T-helper 17 cell (primary cell): ENCODE measurements around the gene DALRD3. TPM values are rescaled to one million over a fixed set of nuclear protein-coding genes. Genes with fewer than 3 reads are reported as not detected.

Experiments
- ATAC-seq: fragments of 150-1000 bp; cut with Tn5 transposase; 2 replicates; pipeline ENCODE4 v1.10.0; 2021; ENCODE audit warnings: mild to moderate bottlenecking, moderate library complexity
- DNase-seq, 3 donors: peaks; one replicate each; pipeline versions ENCODE4 v3.0.0 to v3.0.0-alpha.2; 2020 to 2021
- H3K9me3 ChIP-seq: one replicate; pipeline ENCODE4 v1.7.0; 2013; ENCODE audit warnings: low read length, mild to moderate bottlenecking; ENCODE audit not compliant: control insufficient read depth, poor library complexity, severe bottlenecking
- H3K27ac Mint-ChIP-seq: one replicate; pipeline ENCODE4 v1.8.0; 2022; ENCODE audit warnings: mild to moderate bottlenecking, moderate library complexity, mixed read lengths
- H3K27me3 Mint-ChIP-seq: one replicate; pipeline ENCODE4 v1.8.0; 2022; ENCODE audit warnings: mixed read lengths
- H3K36me3 Mint-ChIP-seq: one replicate; pipeline ENCODE4 v1.8.0; 2022; ENCODE audit warnings: low read depth, mixed read lengths
- H3K4me1 Mint-ChIP-seq: one replicate; pipeline ENCODE4 v1.8.0; 2022; ENCODE audit warnings: mild to moderate bottlenecking, mixed read lengths
- H3K4me3 Mint-ChIP-seq: one replicate; pipeline ENCODE4 v1.8.0; 2022; ENCODE audit warnings: mild to moderate bottlenecking, moderate library complexity, mixed read lengths
- total RNA-seq, 4 donors: library from RNA in 2 of 4; stranded (reverse) in 2 of 4; gene quantifications; one replicate each; pipeline ENCODE4 v1.2.3 and lab custom pipeline; 2022 to 2026

The DALRD3 gene
- total RNA-seq, 2 donors from 2014 or later = 21.2 to 27.4 TPM

DNA sequence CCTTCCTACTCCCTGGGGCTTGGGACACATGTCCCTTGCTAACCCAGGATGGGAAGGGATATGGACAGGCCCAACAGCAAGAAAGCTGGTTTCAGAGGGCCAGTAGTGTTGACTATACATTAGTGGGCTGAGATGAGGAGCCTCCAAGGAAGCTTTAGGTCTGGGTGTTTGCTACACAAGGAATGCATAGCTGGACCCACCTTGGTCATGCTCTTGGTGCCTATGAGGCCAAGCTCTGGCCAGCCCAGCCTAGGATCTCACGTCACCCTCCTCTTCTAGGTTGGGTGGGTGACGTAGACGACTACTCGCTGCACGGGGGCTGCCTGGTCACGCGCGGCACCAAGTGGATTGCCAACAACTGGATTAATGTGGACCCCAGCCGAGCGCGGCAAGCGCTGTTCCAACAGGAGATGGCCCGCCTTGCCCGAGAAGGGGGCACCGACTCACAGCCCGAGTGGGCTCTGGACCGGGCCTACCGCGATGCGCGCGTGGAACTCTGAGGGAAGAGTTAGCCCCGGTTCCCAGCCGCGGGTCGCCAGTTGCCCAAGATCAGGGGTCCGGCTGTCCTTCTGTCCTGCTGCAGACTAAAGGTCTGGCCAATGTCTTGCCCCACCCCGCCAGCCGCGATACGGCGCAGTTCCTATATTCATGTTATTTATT is 11.8 kb downstream of the DALRD3 start:
- peaks cover 2% of the 10 kb centered on the region for H3K36me3 Mint-ChIP-seq
- H3K27me3 Mint-ChIP-seq = no peaks in the 10 kb centered on the region
- ATAC-seq = no peak
- peak overlapping the region; percentile 100 for H3K4me3 Mint-ChIP-seq
- DNase-seq = no peak
- no peaks in the 10 kb centered on the region for H3K9me3 ChIP-seq
- peaks cover 26% of the 10 kb centered on the region for H3K4me1 Mint-ChIP-seq
- H3K27ac Mint-ChIP-seq = peak overlapping the region; percentile 99

DNA sequence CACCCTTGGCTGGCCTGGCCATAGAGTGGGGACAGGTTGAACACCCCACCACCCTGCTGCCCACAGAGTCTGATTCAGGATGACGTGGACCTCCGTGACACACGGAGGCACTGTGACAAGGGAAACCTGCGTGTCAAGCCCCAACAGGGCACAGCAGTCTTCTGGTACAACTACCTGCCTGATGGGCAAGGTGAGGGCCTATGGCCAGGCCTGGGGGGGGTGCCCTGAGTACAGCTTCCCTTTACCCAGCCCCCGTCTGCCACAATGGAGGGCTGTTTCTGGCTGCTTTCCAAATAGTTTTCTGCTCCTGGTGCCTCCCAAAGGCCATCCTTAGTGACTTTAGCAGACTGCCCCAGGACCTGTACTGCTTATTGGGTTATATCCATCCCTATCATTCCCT is 12.4 kb downstream of the DALRD3 start:
- H3K4me1 Mint-ChIP-seq = peaks cover 26% of the 10 kb centered on the region
- no peaks in the 10 kb centered on the region for H3K9me3 ChIP-seq
- ATAC-seq (no peak), DNase-seq (no peak)
- peak overlapping the region; percentile 99 for H3K27ac Mint-ChIP-seq
- H3K4me3 Mint-ChIP-seq = peak overlapping the region; percentile 100
- peaks cover 2% of the 10 kb centered on the region for H3K36me3 Mint-ChIP-seq
- no peaks in the 10 kb centered on the region for H3K27me3 Mint-ChIP-seq

DNA sequence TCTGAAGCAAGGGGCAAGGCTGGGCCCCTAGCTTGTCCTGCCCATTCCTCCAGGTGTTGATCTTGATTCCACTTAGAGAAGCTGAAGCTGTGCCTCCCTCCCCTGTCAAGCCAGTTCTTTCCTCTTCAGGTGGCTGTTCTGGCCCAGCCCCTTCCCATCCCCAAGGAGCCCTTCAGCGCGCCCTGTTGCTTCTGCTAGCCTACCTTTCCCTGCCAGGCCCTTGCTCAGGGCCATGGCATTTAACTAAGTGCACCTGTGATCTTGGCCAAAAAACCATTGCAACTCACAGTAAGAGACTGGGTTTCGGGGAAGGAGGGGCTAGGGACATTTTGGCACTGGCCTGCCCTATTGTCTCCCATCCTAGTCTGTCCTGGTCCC is 13.1 kb downstream of the DALRD3 start:
- no peaks in the 10 kb centered on the region for H3K27me3 Mint-ChIP-seq
- ATAC-seq = no peak
- H3K9me3 ChIP-seq = no peaks in the 10 kb centered on the region
- H3K4me1 Mint-ChIP-seq = peaks cover 26% of the 10 kb centered on the region
- no peak overlapping the region for H3K27ac Mint-ChIP-seq
- DNase-seq = no peak
- peaks cover 2% of the 10 kb centered on the region for H3K36me3 Mint-ChIP-seq
- no peak overlapping the region for H3K4me3 Mint-ChIP-seq

GRCh38 chr3:49004352-49005302 is 13.8 kb downstream of the DALRD3 start:
- no peak for DNase-seq
- no peaks in the 10 kb centered on the region for H3K27me3 Mint-ChIP-seq
- ATAC-seq = no peak

GRCh38 chr3:49001155-49001554 is 17.2 kb downstream of the DALRD3 start:
- DNase-seq (no peak), ATAC-seq (no peak)
- no peak overlapping the region for H3K4me3 Mint-ChIP-seq
- peak overlapping the region; percentile 53 for H3K27ac Mint-ChIP-seq
- peaks cover 2% of the 10 kb centered on the region for H3K4me1 Mint-ChIP-seq
- no peaks in the 10 kb centered on the region for H3K9me3 ChIP-seq
- H3K36me3 Mint-ChIP-seq = no peaks in the 10 kb centered on the region
- H3K27me3 Mint-ChIP-seq = no peaks in the 10 kb centered on the region

More at GRCh38 chr3:49004352-49005302, 13.8 kb downstream of the DALRD3 start:
- H3K36me3 Mint-ChIP-seq = peaks cover 2% of the 10 kb centered on the region
- H3K9me3 ChIP-seq = no peaks in the 10 kb centered on the region
- H3K4me3 Mint-ChIP-seq = no peak overlapping the region
- H3K4me1 Mint-ChIP-seq = peaks cover 26% of the 10 kb centered on the region
- H3K27ac Mint-ChIP-seq = no peak overlapping the region

DNA sequence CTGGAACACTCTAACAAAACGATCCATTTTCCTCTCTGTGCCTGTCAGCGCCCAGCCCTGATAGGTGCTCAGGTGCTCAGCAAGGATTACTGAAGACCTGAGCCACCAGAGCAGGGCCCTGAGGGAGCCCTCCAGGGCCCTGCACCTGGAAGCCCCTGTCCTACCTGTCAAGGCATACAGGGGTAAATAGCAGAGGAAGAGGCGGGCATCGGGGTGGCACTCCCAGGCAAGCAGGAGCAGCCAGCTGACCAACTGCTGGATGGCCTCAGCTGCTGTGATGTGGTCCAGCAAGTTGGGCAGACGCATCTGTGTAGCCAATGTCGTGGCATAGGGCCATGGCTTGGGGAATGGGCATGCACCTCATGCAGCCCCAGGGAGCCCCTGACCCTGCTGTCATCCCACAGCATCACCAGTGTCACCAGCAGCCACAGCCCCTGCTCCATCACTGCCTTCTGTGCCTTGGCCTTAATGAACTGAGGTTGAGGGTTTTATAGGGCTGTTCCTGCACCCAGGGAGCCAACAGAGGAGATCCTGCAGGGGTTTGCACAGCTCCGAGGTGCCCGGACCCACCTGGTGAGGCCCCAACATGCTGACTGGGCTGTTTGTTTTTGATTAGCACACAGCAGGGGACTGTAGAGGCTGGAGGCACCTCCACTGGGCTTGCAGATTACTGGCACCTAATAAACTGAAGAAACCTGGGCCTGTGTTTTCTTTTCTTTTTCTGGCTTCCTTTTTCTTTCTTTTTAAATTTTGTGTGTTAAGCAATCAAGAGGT is 19.1 kb downstream of the DALRD3 start:
- no peaks in the 10 kb centered on the region for H3K36me3 Mint-ChIP-seq
- ATAC-seq = no peak
- H3K4me3 Mint-ChIP-seq = no peak overlapping the region
- no peaks in the 10 kb centered on the region for H3K9me3 ChIP-seq
- peaks cover 8% of the 10 kb centered on the region for H3K4me1 Mint-ChIP-seq
- no peak for DNase-seq
- no peak overlapping the region for H3K27ac Mint-ChIP-seq
- no peaks in the 10 kb centered on the region for H3K27me3 Mint-ChIP-seq

DNA sequence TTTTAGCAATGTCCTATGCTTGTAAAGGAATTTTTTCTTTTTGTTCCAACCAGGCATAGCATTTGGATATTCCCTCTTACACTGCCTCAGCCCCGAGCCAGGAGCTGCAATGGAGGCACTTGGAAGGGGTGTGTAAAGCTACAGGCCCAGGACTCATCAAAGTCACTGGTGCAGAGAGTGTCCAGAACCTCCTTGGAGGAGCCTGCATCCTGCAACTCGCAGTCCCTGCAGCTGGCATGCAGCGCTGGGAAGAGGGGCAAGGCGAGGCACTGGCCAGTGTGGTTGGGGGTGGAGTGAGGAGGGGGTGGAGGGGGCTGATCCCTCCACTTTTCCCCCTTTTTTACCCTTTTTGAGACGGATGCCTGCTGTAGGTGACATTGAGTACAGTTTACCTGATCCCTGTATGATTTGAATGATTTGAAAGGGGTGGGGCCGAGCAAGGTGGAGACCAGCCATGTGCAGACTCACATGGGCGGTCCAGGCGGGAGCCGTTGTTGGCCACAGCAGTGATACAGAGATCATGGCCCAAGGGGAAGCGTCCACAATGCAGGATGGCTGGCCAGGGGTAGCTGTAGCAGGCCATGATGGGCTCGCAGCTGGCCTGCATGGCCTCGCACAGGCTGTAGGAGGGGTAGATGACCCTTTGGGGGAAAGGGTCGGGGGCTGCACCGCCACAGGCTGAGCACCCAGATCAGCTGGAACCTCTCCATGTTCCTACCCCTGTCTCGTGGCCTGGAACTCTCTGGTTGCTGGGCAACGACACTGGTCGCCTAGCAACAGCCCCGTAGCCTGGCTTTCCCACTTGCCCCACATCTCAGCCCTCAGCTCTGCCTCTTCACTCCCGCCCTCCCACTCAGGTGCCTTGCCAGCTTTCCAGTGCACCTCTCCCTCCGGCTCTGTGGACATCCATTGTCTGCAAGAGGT is 20.4 kb downstream of the DALRD3 start:
- H3K27ac Mint-ChIP-seq = no peak overlapping the region
- no peak for ATAC-seq
- no peak overlapping the region for H3K4me3 Mint-ChIP-seq

GRCh38 chr3:48997102-48997635 is 21.2 kb downstream of the DALRD3 start:
- Mint-ChIP-seq H3K36me3 (no peaks in the 10 kb centered on the region), H3K4me1 (peaks cover 11% of the 10 kb centered on the region), H3K27me3 (no peaks in the 10 kb centered on the region), H3K4me3 (no peak overlapping the region), H3K27ac (peak overlapping the region; percentile 4)
- ATAC-seq = no peak
- DNase-seq = no peak
- no peaks in the 10 kb centered on the region for H3K9me3 ChIP-seq

More for the DNA sequence above, 20.4 kb downstream of the DALRD3 start:
- H3K9me3 ChIP-seq = no peaks in the 10 kb centered on the region
- Mint-ChIP-seq H3K36me3 (no peaks in the 10 kb centered on the region), H3K4me1 (peaks cover 11% of the 10 kb centered on the region), H3K27me3 (no peaks in the 10 kb centered on the region)
- no peak for DNase-seq

DNA sequence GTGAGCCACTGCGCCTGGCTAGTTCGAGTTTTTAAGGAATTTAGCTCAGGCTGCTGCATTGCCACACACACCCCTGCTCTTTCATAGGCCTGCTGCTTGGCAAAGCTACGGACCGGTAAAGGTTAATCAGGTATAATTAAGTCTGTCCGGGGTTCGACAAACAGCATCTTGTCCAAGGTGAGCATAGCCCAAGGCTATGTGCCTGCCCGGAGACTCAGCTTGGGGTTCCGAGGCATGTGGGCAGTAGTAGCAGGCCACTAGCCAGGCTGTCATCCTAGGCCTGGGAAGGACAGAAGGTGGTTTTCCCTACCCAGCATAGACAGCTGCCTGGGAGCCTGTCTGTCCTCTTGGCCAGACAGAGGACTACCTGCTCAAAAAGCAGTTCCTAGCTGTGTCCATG is 21.7 kb downstream of the DALRD3 start:
- no peaks in the 10 kb centered on the region for H3K36me3 Mint-ChIP-seq
- H3K4me3 Mint-ChIP-seq = no peak overlapping the region
- peak overlapping the region; percentile 4 for H3K27ac Mint-ChIP-seq
- H3K4me1 Mint-ChIP-seq = peaks cover 15% of the 10 kb centered on the region
- no peak for ATAC-seq
- DNase-seq = no peak
- no peaks in the 10 kb centered on the region for H3K27me3 Mint-ChIP-seq
- H3K9me3 ChIP-seq = no peaks in the 10 kb centered on the region

- ATAC-seq = no peak
- DNase-seq = no peak
- no peaks in the 10 kb centered on the region for H3K9me3 ChIP-seq
- no peak overlapping the region for H3K4me3 Mint-ChIP-seq
- H3K4me1 Mint-ChIP-seq = peaks cover 33% of the 10 kb centered on the region
- no peak overlapping the region for H3K27ac Mint-ChIP-seq
- H3K36me3 Mint-ChIP-seq = no peaks in the 10 kb centered on the region
- no peaks in the 10 kb centered on the region for H3K27me3 Mint-ChIP-seq
Observed at GRCh38 chr3:48993834-48994233, 24.5 kb downstream of the DALRD3 start.

DNA sequence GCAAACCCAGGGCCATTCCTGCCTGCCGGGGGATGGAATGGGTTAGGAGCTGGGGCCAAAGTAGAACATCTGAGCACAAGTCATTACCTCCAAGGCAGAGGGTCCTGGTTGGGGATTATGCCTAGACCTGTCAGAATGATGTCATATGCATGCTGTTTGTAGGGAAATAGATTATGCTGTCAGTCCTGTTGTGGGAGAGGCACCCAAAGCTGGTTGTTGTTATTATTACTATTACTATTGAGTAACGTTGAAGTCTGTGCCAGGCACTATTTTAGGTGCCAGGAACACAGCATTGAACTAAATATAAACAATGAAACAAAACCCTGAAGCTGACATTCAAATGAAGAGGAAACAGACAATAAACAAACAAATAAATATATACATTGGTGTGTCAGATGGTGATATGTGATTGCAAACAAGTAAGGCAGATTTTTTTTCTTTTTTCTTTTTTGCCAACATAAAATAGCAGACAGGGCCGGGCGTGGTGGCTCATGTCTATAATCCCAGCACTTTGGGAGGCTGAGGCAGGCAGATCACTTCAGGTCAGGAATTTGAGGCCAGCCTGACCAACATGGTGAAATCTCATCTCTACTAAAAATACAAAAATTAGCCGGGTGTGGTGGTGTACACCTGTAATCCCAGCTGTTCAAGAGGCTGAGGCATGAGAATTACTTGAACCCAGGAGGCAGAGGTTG is 26.4 kb downstream of the DALRD3 start:
- H3K4me1 Mint-ChIP-seq = peaks cover 38% of the 10 kb centered on the region
- peak overlapping the region; percentile 88 for H3K27ac Mint-ChIP-seq
- no peak for DNase-seq
- H3K36me3 Mint-ChIP-seq = no peaks in the 10 kb centered on the region
- peak overlapping the region; percentile 97 for H3K4me3 Mint-ChIP-seq
- H3K27me3 Mint-ChIP-seq = no peaks in the 10 kb centered on the region
- no peak for ATAC-seq
- H3K9me3 ChIP-seq = no peaks in the 10 kb centered on the region
